GM23338 (cell line): ENCODE measurements around the gene TMEM273.

Experiments
- CTCF ChIP-seq, 2 experiments: fragments of 200-600 bp in 1 of 2; sonication (generic) in 1 of 2; conservative IDR thresholded peaks; 2 replicates each; pipeline versions ENCODE4 v1.5.1 to v1.6.1; 2016 to 2017; ENCODE audit warnings: antibody characterized with exemption in 2 of 2, low read depth in 2 of 2, mild to moderate bottlenecking in 2 of 2, moderate library complexity in 1 of 2
- EZH2phosphoT487 ChIP-seq: fragments of 200-600 bp; sonication (generic); IDR thresholded peaks from one replicate; pipeline ENCODE4 v1.8.1; 2018; ENCODE audit warnings: antibody characterized with exemption; ENCODE audit not compliant: unreplicated experiment
- JUNB ChIP-seq: IDR thresholded peaks from one replicate; pipeline ENCODE4 v1.6.1; 2016; ENCODE audit warnings: antibody characterized with exemption; ENCODE audit not compliant: unreplicated experiment

- TF ChIP-seq CTCF (conservative IDR thresholded peaks at IDR 0.05; ENCODE audit: low read depth in 2 of 2) (no peak), EZH2phosphoT487 (no peak), JUNB (no peak)
Observed at GRCh38 chr10:49108656-49109055, 79.5 kb downstream of the TMEM273 start.
